MV-4-11 (cell line): Measurements from ENCODE around the gene DIAPH2.
A peak's percentile ranks its signal among the peaks of the same experiment; 100 is the strongest.

Experiments
- DNase-seq: peaks from one replicate; lab custom pipeline; 2025; lab: John Stamatoyannopoulos, UW

DIAPH2 gene

GRCh38 chrX:97482666-97483300, 798.1 kb downstream of the DIAPH2 start:
- no peak for DNase-seq

GRCh38 chrX:97490656-97491055, 806.0 kb downstream of the DIAPH2 start:
- peak; percentile 78 for DNase-seq

- DNase-seq, result no peak
Measured at GRCh38 chrX:97494756-97495372, 810.2 kb downstream of the DIAPH2 start.

- peak; percentile 66 for DNase-seq
Measured at GRCh38 chrX:97498093-97498492, 813.5 kb downstream of the DIAPH2 start.

GRCh38 chrX:97504431-97504830, 819.8 kb downstream of the DIAPH2 start:
- no peak for DNase-seq

- no peak for DNase-seq
Measured at GRCh38 chrX:97517763-97518162, 833.1 kb downstream of the DIAPH2 start.

GRCh38 chrX:97522307-97522706, 837.7 kb downstream of the DIAPH2 start:
- no peak for DNase-seq

- DNase-seq, result no peak
Measured at GRCh38 chrX:97524340-97524739, 839.7 kb downstream of the DIAPH2 start.

- no peak for DNase-seq
Measured at GRCh38 chrX:97524997-97525396, 840.4 kb downstream of the DIAPH2 start.

- DNase-seq, result no peak
Measured at GRCh38 chrX:97525981-97526380, 841.3 kb downstream of the DIAPH2 start.

GRCh38 chrX:97527725-97528124, 843.1 kb downstream of the DIAPH2 start:
- DNase-seq, result peak; percentile 74

- DNase-seq, result peak; percentile 38
Measured at GRCh38 chrX:97529536-97530200, 845.0 kb downstream of the DIAPH2 start.

GRCh38 chrX:97531825-97532224, 847.2 kb downstream of the DIAPH2 start:
- no peak for DNase-seq

GRCh38 chrX:97538745-97539144, 854.1 kb downstream of the DIAPH2 start:
- no peak for DNase-seq

- no peak for DNase-seq
Measured at GRCh38 chrX:97539970-97540519, 855.4 kb downstream of the DIAPH2 start.

GRCh38 chrX:97547877-97548578, 863.4 kb downstream of the DIAPH2 start:
- no peak for DNase-seq

GRCh38 chrX:97551821-97552220, 867.2 kb downstream of the DIAPH2 start:
- DNase-seq, result no peak

GRCh38 chrX:97553833-97554232, 869.2 kb downstream of the DIAPH2 start:
- DNase-seq, result no peak

GRCh38 chrX:97556359-97556758, 871.7 kb downstream of the DIAPH2 start:
- DNase-seq, result no peak

GRCh38 chrX:97563531-97564133, 879.0 kb downstream of the DIAPH2 start:
- DNase-seq, result peak; percentile 85

GRCh38 chrX:97564496-97564895, 879.9 kb downstream of the DIAPH2 start:
- peak; percentile 56 for DNase-seq

GRCh38 chrX:97587171-97587570, 902.5 kb downstream of the DIAPH2 start:
- no peak for DNase-seq
